ENCODE results near the gene OR51F2. TPM values are rescaled to one million over a fixed set of nuclear protein-coding genes. Genes with fewer than 3 reads are reported as not detected.

The OR51F2 gene
- total and polyA plus RNA-seq, 2 experiments from 2014 or later: not detected

DNA sequence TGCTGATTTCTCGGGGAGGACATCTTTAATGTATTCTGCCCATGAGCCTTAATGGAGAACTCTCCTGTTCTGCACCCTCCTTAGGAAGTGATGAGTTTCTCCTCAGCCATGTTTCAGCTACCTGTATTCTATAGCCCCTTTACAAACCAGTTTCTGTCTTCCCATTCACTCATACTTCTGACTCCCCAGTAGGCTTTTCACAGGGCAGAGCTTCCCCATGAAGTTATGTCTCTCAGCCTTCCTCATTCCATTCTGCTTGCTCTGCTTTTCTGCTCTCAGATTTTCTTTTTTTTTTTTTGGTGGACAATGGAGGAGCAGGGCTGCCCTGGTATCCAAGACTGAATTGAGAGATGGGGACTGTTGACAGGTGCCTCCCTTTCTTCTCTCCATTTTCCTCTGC is 12.6 kb upstream of the OR51F2 start:
- Histone ChIP-seq H3K4me2 (no peak overlapping the region), H3K9me2 (ENCODE audit: insufficient read depth) (0 out of 2 replicates have a peak, but pooled peaks cover 3% of the 10 kb centered on the region), H3K4me3 (no peak overlapping the region), H3K79me2 (replicated peaks; ENCODE audit: insufficient read depth) (no peaks in the 10 kb centered on the region), H3K4me1 (ENCODE audit: insufficient read depth) (no peaks in the 10 kb centered on the region), H3K27ac (ENCODE audit: low read depth) (no peak overlapping the region), H3K27me3 (ENCODE audit: insufficient read depth) (no peaks in the 10 kb centered on the region), H3F3A (replicated peaks; ENCODE audit: low read depth) (no peaks in the 10 kb centered on the region), H3K36me3 (ENCODE audit: insufficient read depth) (no peaks in the 10 kb centered on the region), H2AFZ (no peak overlapping the region), H4K20me1 (replicated peaks; ENCODE audit: insufficient read depth) (no peaks in the 10 kb centered on the region)
- Mint-ChIP-seq H3K27me3 (ENCODE audit: insufficient read depth, low read depth, poor library complexity) (no peaks in the 10 kb centered on the region), H3K27ac (no peak overlapping the region), H3K9me3 (no peaks in the 10 kb centered on the region), H3K4me3 (no peak overlapping the region), H3K36me3 (ENCODE audit: low read depth) (no peaks in the 10 kb centered on the region), H3K4me1 (no peaks in the 10 kb centered on the region; the same call in 2 of the 3 replicates)
- no peak for ATAC-seq
- no peak for DNase-seq (ENCODE audit: low spot score)
- no peak for TF ChIP-seq POLR2AphosphoS5 (IDR thresholded peaks at IDR 0.05; ENCODE audit: low read depth)
- TF ChIP-seq, protein P1, sequence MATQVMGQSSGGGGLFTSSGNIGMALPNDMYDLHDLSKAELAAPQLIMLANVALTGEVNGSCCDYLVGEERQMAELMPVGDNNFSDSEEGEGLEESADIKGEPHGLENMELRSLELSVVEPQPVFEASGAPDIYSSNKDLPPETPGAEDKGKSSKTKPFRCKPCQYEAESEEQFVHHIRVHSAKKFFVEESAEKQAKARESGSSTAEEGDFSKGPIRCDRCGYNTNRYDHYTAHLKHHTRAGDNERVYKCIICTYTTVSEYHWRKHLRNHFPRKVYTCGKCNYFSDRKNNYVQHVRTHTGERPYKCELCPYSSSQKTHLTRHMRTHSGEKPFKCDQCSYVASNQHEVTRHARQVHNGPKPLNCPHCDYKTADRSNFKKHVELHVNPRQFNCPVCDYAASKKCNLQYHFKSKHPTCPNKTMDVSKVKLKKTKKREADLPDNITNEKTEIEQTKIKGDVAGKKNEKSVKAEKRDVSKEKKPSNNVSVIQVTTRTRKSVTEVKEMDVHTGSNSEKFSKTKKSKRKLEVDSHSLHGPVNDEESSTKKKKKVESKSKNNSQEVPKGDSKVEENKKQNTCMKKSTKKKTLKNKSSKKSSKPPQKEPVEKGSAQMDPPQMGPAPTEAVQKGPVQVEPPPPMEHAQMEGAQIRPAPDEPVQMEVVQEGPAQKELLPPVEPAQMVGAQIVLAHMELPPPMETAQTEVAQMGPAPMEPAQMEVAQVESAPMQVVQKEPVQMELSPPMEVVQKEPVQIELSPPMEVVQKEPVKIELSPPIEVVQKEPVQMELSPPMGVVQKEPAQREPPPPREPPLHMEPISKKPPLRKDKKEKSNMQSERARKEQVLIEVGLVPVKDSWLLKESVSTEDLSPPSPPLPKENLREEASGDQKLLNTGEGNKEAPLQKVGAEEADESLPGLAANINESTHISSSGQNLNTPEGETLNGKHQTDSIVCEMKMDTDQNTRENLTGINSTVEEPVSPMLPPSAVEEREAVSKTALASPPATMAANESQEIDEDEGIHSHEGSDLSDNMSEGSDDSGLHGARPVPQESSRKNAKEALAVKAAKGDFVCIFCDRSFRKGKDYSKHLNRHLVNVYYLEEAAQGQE (IDR thresholded peaks at IDR 0.05; ENCODE audit: unreplicated experiment): no peak
- TF ChIP-seq, protein P2, sequence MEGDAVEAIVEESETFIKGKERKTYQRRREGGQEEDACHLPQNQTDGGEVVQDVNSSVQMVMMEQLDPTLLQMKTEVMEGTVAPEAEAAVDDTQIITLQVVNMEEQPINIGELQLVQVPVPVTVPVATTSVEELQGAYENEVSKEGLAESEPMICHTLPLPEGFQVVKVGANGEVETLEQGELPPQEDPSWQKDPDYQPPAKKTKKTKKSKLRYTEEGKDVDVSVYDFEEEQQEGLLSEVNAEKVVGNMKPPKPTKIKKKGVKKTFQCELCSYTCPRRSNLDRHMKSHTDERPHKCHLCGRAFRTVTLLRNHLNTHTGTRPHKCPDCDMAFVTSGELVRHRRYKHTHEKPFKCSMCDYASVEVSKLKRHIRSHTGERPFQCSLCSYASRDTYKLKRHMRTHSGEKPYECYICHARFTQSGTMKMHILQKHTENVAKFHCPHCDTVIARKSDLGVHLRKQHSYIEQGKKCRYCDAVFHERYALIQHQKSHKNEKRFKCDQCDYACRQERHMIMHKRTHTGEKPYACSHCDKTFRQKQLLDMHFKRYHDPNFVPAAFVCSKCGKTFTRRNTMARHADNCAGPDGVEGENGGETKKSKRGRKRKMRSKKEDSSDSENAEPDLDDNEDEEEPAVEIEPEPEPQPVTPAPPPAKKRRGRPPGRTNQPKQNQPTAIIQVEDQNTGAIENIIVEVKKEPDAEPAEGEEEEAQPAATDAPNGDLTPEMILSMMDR (conservative IDR thresholded peaks at IDR 0.05; ENCODE audit: low read depth in 2 of 2): no peak
- TF ChIP-seq, protein P3, sequence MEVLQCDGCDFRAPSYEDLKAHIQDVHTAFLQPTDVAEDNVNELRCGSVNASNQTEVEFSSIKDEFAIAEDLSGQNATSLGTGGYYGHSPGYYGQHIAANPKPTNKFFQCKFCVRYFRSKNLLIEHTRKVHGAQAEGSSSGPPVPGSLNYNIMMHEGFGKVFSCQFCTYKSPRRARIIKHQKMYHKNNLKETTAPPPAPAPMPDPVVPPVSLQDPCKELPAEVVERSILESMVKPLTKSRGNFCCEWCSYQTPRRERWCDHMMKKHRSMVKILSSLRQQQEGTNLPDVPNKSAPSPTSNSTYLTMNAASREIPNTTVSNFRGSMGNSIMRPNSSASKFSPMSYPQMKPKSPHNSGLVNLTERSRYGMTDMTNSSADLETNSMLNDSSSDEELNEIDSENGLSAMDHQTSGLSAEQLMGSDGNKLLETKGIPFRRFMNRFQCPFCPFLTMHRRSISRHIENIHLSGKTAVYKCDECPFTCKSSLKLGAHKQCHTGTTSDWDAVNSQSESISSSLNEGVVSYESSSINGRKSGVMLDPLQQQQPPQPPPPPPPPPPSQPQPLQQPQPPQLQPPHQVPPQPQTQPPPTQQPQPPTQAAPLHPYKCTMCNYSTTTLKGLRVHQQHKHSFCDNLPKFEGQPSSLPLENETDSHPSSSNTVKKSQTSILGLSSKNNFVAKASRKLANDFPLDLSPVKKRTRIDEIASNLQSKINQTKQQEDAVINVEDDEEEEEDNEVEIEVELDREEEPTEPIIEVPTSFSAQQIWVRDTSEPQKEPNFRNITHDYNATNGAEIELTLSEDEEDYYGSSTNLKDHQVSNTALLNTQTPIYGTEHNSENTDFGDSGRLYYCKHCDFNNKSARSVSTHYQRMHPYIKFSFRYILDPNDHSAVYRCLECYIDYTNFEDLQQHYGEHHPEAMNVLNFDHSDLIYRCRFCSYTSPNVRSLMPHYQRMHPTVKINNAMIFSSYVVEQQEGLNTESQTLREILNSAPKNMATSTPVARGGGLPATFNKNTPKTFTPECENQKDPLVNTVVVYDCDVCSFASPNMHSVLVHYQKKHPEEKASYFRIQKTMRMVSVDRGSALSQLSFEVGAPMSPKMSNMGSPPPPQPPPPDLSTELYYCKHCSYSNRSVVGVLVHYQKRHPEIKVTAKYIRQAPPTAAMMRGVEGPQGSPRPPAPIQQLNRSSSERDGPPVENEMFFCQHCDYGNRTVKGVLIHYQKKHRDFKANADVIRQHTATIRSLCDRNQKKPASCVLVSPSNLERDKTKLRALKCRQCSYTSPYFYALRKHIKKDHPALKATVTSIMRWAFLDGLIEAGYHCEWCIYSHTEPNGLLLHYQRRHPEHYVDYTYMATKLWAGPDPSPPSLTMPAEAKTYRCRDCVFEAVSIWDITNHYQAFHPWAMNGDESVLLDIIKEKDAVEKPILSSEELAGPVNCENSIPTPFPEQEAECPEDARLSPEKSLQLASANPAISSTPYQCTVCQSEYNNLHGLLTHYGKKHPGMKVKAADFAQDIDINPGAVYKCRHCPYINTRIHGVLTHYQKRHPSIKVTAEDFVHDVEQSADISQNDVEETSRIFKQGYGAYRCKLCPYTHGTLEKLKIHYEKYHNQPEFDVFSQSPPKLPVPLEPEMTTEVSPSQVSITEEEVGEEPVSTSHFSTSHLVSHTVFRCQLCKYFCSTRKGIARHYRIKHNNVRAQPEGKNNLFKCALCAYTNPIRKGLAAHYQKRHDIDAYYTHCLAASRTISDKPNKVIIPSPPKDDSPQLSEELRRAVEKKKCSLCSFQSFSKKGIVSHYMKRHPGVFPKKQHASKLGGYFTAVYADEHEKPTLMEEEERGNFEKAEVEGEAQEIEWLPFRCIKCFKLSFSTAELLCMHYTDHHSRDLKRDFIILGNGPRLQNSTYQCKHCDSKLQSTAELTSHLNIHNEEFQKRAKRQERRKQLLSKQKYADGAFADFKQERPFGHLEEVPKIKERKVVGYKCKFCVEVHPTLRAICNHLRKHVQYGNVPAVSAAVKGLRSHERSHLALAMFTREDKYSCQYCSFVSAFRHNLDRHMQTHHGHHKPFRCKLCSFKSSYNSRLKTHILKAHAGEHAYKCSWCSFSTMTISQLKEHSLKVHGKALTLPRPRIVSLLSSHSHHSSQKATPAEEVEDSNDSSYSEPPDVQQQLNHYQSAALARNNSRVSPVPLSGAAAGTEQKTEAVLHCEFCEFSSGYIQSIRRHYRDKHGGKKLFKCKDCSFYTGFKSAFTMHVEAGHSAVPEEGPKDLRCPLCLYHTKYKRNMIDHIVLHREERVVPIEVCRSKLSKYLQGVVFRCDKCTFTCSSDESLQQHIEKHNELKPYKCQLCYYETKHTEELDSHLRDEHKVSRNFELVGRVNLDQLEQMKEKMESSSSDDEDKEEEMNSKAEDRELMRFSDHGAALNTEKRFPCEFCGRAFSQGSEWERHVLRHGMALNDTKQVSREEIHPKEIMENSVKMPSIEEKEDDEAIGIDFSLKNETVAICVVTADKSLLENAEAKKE (CRISPR knock-in tag; IDR thresholded peaks at IDR 0.05): no peak
- no peak for TF ChIP-seq EZH2phosphoT487 (IDR thresholded peaks at IDR 0.05; ENCODE audit: unreplicated experiment)
- TF ChIP-seq CREB1 (CRISPR knock-in tag; IDR thresholded peaks at IDR 0.05; ENCODE audit: low read depth): no peak
- no peak for TF ChIP-seq ZNF331 (CRISPR knock-in tag; IDR thresholded peaks at IDR 0.05; ENCODE audit: low read depth)
- TF ChIP-seq, protein P4, sequence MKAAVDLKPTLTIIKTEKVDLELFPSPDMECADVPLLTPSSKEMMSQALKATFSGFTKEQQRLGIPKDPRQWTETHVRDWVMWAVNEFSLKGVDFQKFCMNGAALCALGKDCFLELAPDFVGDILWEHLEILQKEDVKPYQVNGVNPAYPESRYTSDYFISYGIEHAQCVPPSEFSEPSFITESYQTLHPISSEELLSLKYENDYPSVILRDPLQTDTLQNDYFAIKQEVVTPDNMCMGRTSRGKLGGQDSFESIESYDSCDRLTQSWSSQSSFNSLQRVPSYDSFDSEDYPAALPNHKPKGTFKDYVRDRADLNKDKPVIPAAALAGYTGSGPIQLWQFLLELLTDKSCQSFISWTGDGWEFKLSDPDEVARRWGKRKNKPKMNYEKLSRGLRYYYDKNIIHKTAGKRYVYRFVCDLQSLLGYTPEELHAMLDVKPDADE (IDR thresholded peaks at IDR 0.05): no peak
- TF ChIP-seq EZH2 (IDR thresholded peaks at IDR 0.05; ENCODE audit: low read depth, unreplicated experiment): no peak
- no peak for TF ChIP-seq JUNB (IDR thresholded peaks at IDR 0.05; ENCODE audit: unreplicated experiment)

Measured in GM23338 (cell line).